GM06990 (cell line): ENCODE results near the gene NIF3L1.

Experiments used
- DNase-seq: peaks from one replicate; pipeline ENCODE4 v3.0.0-alpha.2; 2011; ENCODE audit not compliant: insufficient read length; ENCODE audit errors: extremely low read depth
- H3K27me3 ChIP-seq: replicated peaks from 2 replicates; pipeline ENCODE4 v1.6.0; 2011; ENCODE audit warnings: low read length; ENCODE audit not compliant: control insufficient read depth, insufficient read depth
- H3K36me3 ChIP-seq: 2 replicates; pipeline ENCODE4 v1.5.1; 2011; ENCODE audit warnings: low read length; ENCODE audit not compliant: control insufficient read depth, insufficient read depth
- H3K4me3 ChIP-seq: replicated peaks from 2 replicates; pipeline ENCODE4 v1.5.1; 2011; ENCODE audit warnings: low read depth, mild to moderate bottlenecking, control low read depth, low read length
- CTCF ChIP-seq: IDR thresholded peaks from 2 replicates; pipeline ENCODE4 v1.5.1; 2011; ENCODE audit warnings: low read length, control low read depth, mild to moderate bottlenecking, inconsistent platforms; ENCODE audit not compliant: insufficient read depth, poor library complexity, severe bottlenecking

The NIF3L1 gene

GRCh38 chr2:200847269-200847668 is 41.9 kb upstream of the NIF3L1 start:
- no peak for DNase-seq
- H3K27me3 ChIP-seq: no peaks in the 10 kb centered on the region
- no peak for TF ChIP-seq CTCF
- H3K36me3 ChIP-seq: peaks cover 8% of the 10 kb centered on the region
- H3K4me3 ChIP-seq: no peak overlapping the region

GRCh38 chr2:200847939-200848338 is 41.2 kb upstream of the NIF3L1 start:
- Histone ChIP-seq H3K27me3 (no peaks in the 10 kb centered on the region), H3K36me3 (peaks cover 10% of the 10 kb centered on the region), H3K4me3 (no peak overlapping the region)
- DNase-seq: no peak
- TF ChIP-seq CTCF: no peak

- no peak for DNase-seq
- Histone ChIP-seq H3K36me3 (peaks cover 19% of the 10 kb centered on the region), H3K27me3 (no peaks in the 10 kb centered on the region), H3K4me3 (no peak overlapping the region)
- no peak for TF ChIP-seq CTCF
Measured at GRCh38 chr2:200850512-200851256, 38.5 kb upstream of the NIF3L1 start.

GRCh38 chr2:200851398-200852248 is 37.5 kb upstream of the NIF3L1 start:
- no peak for DNase-seq
- TF ChIP-seq CTCF: no peak
- H3K36me3 ChIP-seq: peaks cover 22% of the 10 kb centered on the region

GRCh38 chr2:200852605-200853004 is 36.6 kb upstream of the NIF3L1 start:
- DNase-seq: no peak
- no peak for TF ChIP-seq CTCF
- H3K4me3 ChIP-seq: no peak overlapping the region
- H3K36me3 ChIP-seq: peaks cover 26% of the 10 kb centered on the region
- no peaks in the 10 kb centered on the region for H3K27me3 ChIP-seq

More at GRCh38 chr2:200851398-200852248, 37.5 kb upstream of the NIF3L1 start:
- Histone ChIP-seq H3K27me3 (no peaks in the 10 kb centered on the region), H3K4me3 (no peak overlapping the region)
